Nephron progenitor cell (in vitro differentiated cells): ENCODE data around the gene RNASEH1.
A peak's percentile ranks its signal among the peaks of the same experiment; 100 is the strongest.

Experiments
- DNase-seq: peaks from one replicate; pipeline ENCODE4 v3.0.0; 2021
- H3K27ac Mint-ChIP-seq: 2 replicates; pipeline ENCODE4 v1.8.0; 2021; ENCODE audit warnings: mild to moderate bottlenecking, moderate library complexity, mixed read lengths
- H3K27me3 Mint-ChIP-seq: 2 replicates; pipeline ENCODE4 v1.8.0; 2021; ENCODE audit warnings: mild to moderate bottlenecking, low read depth, mixed read lengths; ENCODE audit not compliant: poor library complexity
- H3K36me3 Mint-ChIP-seq: 2 replicates; pipeline ENCODE4 v1.8.0; 2021; ENCODE audit warnings: low read depth, mixed read lengths
- H3K4me1 Mint-ChIP-seq: 2 replicates; pipeline ENCODE4 v1.8.0; 2021; ENCODE audit warnings: mixed read lengths
- H3K4me3 Mint-ChIP-seq: 2 replicates; pipeline ENCODE4 v1.8.0; 2021; ENCODE audit warnings: mild to moderate bottlenecking, moderate library complexity, mixed read lengths
- H3K9me3 Mint-ChIP-seq: 2 replicates; pipeline ENCODE4 v1.8.0; 2021; ENCODE audit warnings: mild to moderate bottlenecking, moderate library complexity, mixed read lengths
- CTCF ChIP-seq: fragments of 200-600 bp; sonication (generic); IDR thresholded peaks from 2 replicates; pipeline ENCODE4 v1.5.0; 2021; ENCODE audit warnings: antibody characterized with exemption

The RNASEH1 gene

GRCh38 chr2:3598197-3598910 lies 40.2 kb upstream of the RNASEH1 start:
- Mint-ChIP-seq H3K27ac (no peak overlapping the region), H3K27me3 (peaks cover 6% of the 10 kb centered on the region), H3K9me3 (peaks cover 3% of the 10 kb centered on the region), H3K36me3 (peaks cover 3% of the 10 kb centered on the region), H3K4me1 (peaks cover 24% of the 10 kb centered on the region), H3K4me3 (no peak overlapping the region)
- no peak for TF ChIP-seq CTCF
- DNase-seq, result no peak

- Mint-ChIP-seq H3K4me1 (peaks cover 20% of the 10 kb centered on the region), H3K9me3 (peaks cover 10% of the 10 kb centered on the region), H3K27me3 (peaks cover 9% of the 10 kb centered on the region), H3K36me3 (peaks cover 11% of the 10 kb centered on the region), H3K4me3 (no peak overlapping the region), H3K27ac (no peak overlapping the region)
- no peak for TF ChIP-seq CTCF
- no peak for DNase-seq
Measured at GRCh38 chr2:3597567-3597966, 39.4 kb upstream of the RNASEH1 start.

- Mint-ChIP-seq H3K36me3 (peaks cover 16% of the 10 kb centered on the region), H3K4me3 (peak overlapping the region; percentile 27), H3K9me3 (peaks cover 15% of the 10 kb centered on the region), H3K4me1 (peaks cover 15% of the 10 kb centered on the region), H3K27ac (no peak overlapping the region), H3K27me3 (peaks cover 9% of the 10 kb centered on the region)
- no peak for DNase-seq
- no peak for TF ChIP-seq CTCF
Measured at GRCh38 chr2:3596901-3597417, 38.8 kb upstream of the RNASEH1 start.

- Mint-ChIP-seq H3K4me3 (no peak overlapping the region), H3K36me3 (peaks cover 16% of the 10 kb centered on the region), H3K27ac (peak overlapping the region; percentile 19), H3K4me1 (peaks cover 15% of the 10 kb centered on the region), H3K27me3 (peaks cover 9% of the 10 kb centered on the region), H3K9me3 (peaks cover 15% of the 10 kb centered on the region)
- TF ChIP-seq CTCF, result no peak
- no peak for DNase-seq
Measured at GRCh38 chr2:3595985-3596384, 37.9 kb upstream of the RNASEH1 start.

GRCh38 chr2:3595404-3595803 lies 37.3 kb upstream of the RNASEH1 start:
- Mint-ChIP-seq H3K9me3 (peaks cover 15% of the 10 kb centered on the region), H3K36me3 (peaks cover 16% of the 10 kb centered on the region)
- no peak for DNase-seq

More at GRCh38 chr2:3595404-3595803, 37.3 kb upstream of the RNASEH1 start:
- H3K27ac Mint-ChIP-seq, result no peak overlapping the region
- H3K4me3 Mint-ChIP-seq, result no peak overlapping the region
- H3K4me1 Mint-ChIP-seq, result peaks cover 15% of the 10 kb centered on the region
- peaks cover 9% of the 10 kb centered on the region for H3K27me3 Mint-ChIP-seq
- no peak for TF ChIP-seq CTCF
